Chondrocyte (in vitro differentiated cells): Measurements from ENCODE around the gene TBX3. TPM values are rescaled to one million over a fixed set of nuclear protein-coding genes. Genes with fewer than 3 reads are reported as not detected.
A peak's percentile ranks its signal among the peaks of the same experiment; 100 is the strongest.

Source experiments
- DNase-seq: peaks from one replicate; pipeline ENCODE4 v3.0.0; 2021; ENCODE audit warnings: mixed read lengths, low spot score
- H3K27ac Mint-ChIP-seq: one replicate; pipeline ENCODE4 v1.8.0; 2021; ENCODE audit warnings: mild to moderate bottlenecking, moderate library complexity, mixed read lengths; ENCODE audit not compliant: unreplicated experiment
- H3K27me3 Mint-ChIP-seq: 2 replicates; pipeline ENCODE4 v1.8.0; 2021; ENCODE audit warnings: low read depth, mixed read lengths
- H3K36me3 Mint-ChIP-seq: 2 replicates; pipeline ENCODE4 v1.8.0; 2021; ENCODE audit warnings: low read depth, mixed read lengths
- H3K4me1 Mint-ChIP-seq: 2 replicates; pipeline ENCODE4 v1.8.0; 2021; ENCODE audit warnings: low read depth, mild to moderate bottlenecking, mixed read lengths
- H3K4me3 Mint-ChIP-seq: one replicate; pipeline ENCODE4 v1.8.0; 2021; ENCODE audit warnings: mild to moderate bottlenecking, moderate library complexity, mixed read lengths; ENCODE audit not compliant: unreplicated experiment
- H3K9me3 Mint-ChIP-seq: 2 replicates; pipeline ENCODE4 v1.8.0; 2021; ENCODE audit warnings: low read depth, mixed read lengths
- CTCF ChIP-seq: fragments of 200-600 bp; sonication (generic); IDR thresholded peaks from 2 replicates; pipeline ENCODE4 v1.5.0; 2021; ENCODE audit warnings: antibody characterized with exemption, mild to moderate bottlenecking, moderate library complexity
- total RNA-seq: library from RNA; stranded (reverse); gene quantifications from 3 replicates; pipeline ENCODE4 v1.2.1, GENCODE V29; 2021

TBX3 gene
- total RNA-seq, 1 donor from 2014 or later = 2.5 TPM

- no peak for TF ChIP-seq CTCF
- DNase-seq = no peak
- Mint-ChIP-seq H3K4me1 (no peaks in the 10 kb centered on the region), H3K27ac (no peak overlapping the region), H3K36me3 (no peaks in the 10 kb centered on the region), H3K4me3 (no peak overlapping the region), H3K9me3 (no peaks in the 10 kb centered on the region), H3K27me3 (peaks cover 26% of the 10 kb centered on the region)
Measured at GRCh38 chr12:114631242-114631641, 52.7 kb downstream of the TBX3 start.

GRCh38 chr12:114628199-114628598 lies 55.8 kb downstream of the TBX3 start:
- no peaks in the 10 kb centered on the region for H3K36me3 Mint-ChIP-seq
- DNase-seq = no peak
- no peaks in the 10 kb centered on the region for H3K4me1 Mint-ChIP-seq
- no peak for TF ChIP-seq CTCF
- H3K9me3 Mint-ChIP-seq = no peaks in the 10 kb centered on the region
- peaks cover 26% of the 10 kb centered on the region for H3K27me3 Mint-ChIP-seq
- H3K27ac Mint-ChIP-seq = no peak overlapping the region
- no peak overlapping the region for H3K4me3 Mint-ChIP-seq

GRCh38 chr12:114627393-114627792 lies 56.6 kb downstream of the TBX3 start:
- Mint-ChIP-seq H3K27ac (no peak overlapping the region), H3K4me1 (no peaks in the 10 kb centered on the region), H3K36me3 (no peaks in the 10 kb centered on the region), H3K27me3 (peaks cover 27% of the 10 kb centered on the region), H3K9me3 (no peaks in the 10 kb centered on the region), H3K4me3 (no peak overlapping the region)
- DNase-seq = no peak
- no peak for TF ChIP-seq CTCF

GRCh38 chr12:114625294-114625851 lies 58.6 kb downstream of the TBX3 start:
- peak; percentile 84 for TF ChIP-seq CTCF
- no peaks in the 10 kb centered on the region for H3K36me3 Mint-ChIP-seq
- no peaks in the 10 kb centered on the region for H3K4me1 Mint-ChIP-seq
- H3K4me3 Mint-ChIP-seq = no peak overlapping the region
- no peaks in the 10 kb centered on the region for H3K9me3 Mint-ChIP-seq
- no peak overlapping the region for H3K27ac Mint-ChIP-seq
- H3K27me3 Mint-ChIP-seq = peaks cover 17% of the 10 kb centered on the region
- no peak for DNase-seq

- H3K27ac Mint-ChIP-seq = no peak overlapping the region
- no peak for TF ChIP-seq CTCF
- no peak overlapping the region for H3K4me3 Mint-ChIP-seq
- peaks cover 8% of the 10 kb centered on the region for H3K27me3 Mint-ChIP-seq
- H3K36me3 Mint-ChIP-seq = no peaks in the 10 kb centered on the region
- DNase-seq = no peak
- no peaks in the 10 kb centered on the region for H3K4me1 Mint-ChIP-seq
- H3K9me3 Mint-ChIP-seq = no peaks in the 10 kb centered on the region
Measured at GRCh38 chr12:114623737-114624136, 60.2 kb downstream of the TBX3 start.
